ENCODE measurements around the gene CINP. TPM values are rescaled to one million over a fixed set of nuclear protein-coding genes. Genes with fewer than 3 reads are reported as not detected.

CINP gene
- total and polyA plus RNA-seq, 2 of the 8 experiments (the other 6 are each of a cell fraction or from before 2014, with no cell fraction given) = 47.8 to 51.6 TPM

GRCh38 chr14:102325791-102326345 lies 36.8 kb downstream of the CINP start:
- Histone ChIP-seq H2AFZ (ENCODE audit: low read length) (no peak overlapping the region), H4K91ac (replicated peaks; ENCODE audit: insufficient read length, low read length) (no peak overlapping the region), H3K27ac (ENCODE audit: low read depth, low read length) (no peak overlapping the region), H3K4ac (replicated peaks; ENCODE audit: insufficient read length, low read depth, low read length) (no peak overlapping the region), H3K27me3 (replicated peaks in 1 of 4; ENCODE audit: control insufficient read depth in 3 of 4, extremely low read depth in 1 of 4, insufficient read depth in 3 of 4, low read length in 3 of 4) (no peaks in the 10 kb centered on the region), H3K79me1 (ENCODE audit: low read depth, low read length) (no peaks in the 10 kb centered on the region), H2AK5ac (ENCODE audit: low read depth, low read length) (no peak overlapping the region), H2BK15ac (ENCODE audit: low read length) (no peak overlapping the region), H2BK120ac (replicated peaks; ENCODE audit: low read depth, low read length) (no peak overlapping the region), H3K36me3 (ENCODE audit: control insufficient read depth in 2 of 4, insufficient read depth in 4 of 4, low read length in 3 of 4) (peaks cover 0 to 3% (median 2%) of the 10 kb centered on the region in 4 experiments; a peak in 3 of 8 replicates), H3K56ac (replicated peaks; ENCODE audit: insufficient read length, low read depth, low read length) (no peak overlapping the region), H3K9me3 (ENCODE audit: insufficient read depth in 2 of 2, low read depth in 1 of 2, low read length in 1 of 2) (no peaks in the 10 kb centered on the region), H3K18ac (ENCODE audit: extremely low read depth, low read length) (no peak overlapping the region), H4K20me1 (replicated peaks in 1 of 2; ENCODE audit: control insufficient read depth in 1 of 2, insufficient read depth in 2 of 2, low read length in 2 of 2) (peaks cover 0 to 3% of the 10 kb centered on the region in 2 experiments), H2BK5ac (ENCODE audit: low read depth, low read length) (no peak overlapping the region), H3K9ac (replicated peaks in 1 of 4; ENCODE audit: extremely low read depth in 1 of 4, low read depth in 3 of 4, low read length in 3 of 4) (no peak overlapping the region), H3K4me3 (ENCODE audit: extremely low read depth in 1 of 4, insufficient read depth in 2 of 4, low read depth in 3 of 4, low read length in 4 of 4) (no peak overlapping the region), H3K4me1 (replicated peaks in 1 of 4; ENCODE audit: control insufficient read depth in 3 of 4, insufficient read depth in 4 of 4, low read length in 3 of 4) (no peaks in the 10 kb centered on the region), H3K79me2 (ENCODE audit: control insufficient read depth in 1 of 2, insufficient read depth in 2 of 2, low read length in 2 of 2) (no peaks in the 10 kb centered on the region), H3K14ac (ENCODE audit: insufficient read length) (no peak overlapping the region), H3K23ac (ENCODE audit: insufficient read length) (no peak overlapping the region), H2BK12ac (ENCODE audit: low read depth, low read length) (no peak overlapping the region), H3K4me2 (ENCODE audit: insufficient read depth in 1 of 2, low read depth in 2 of 2, low read length in 2 of 2) (no peak overlapping the region), H2BK20ac (ENCODE audit: low read length) (no peak overlapping the region), H4K5ac (ENCODE audit: insufficient read length, low read depth, low read length) (no peak overlapping the region), H4K8ac (ENCODE audit: extremely low read depth, insufficient read depth, low read length) (no peak overlapping the region), H3K23me2 (ENCODE audit: low read depth, low read length) (no peaks in the 10 kb centered on the region)
- ChIA-PET CTCF (ENCODE audit: partially characterized antibody) (interaction anchor here (0.6 to 2.5 kb wide), 3 partner anchors 12 to 403 kb away, joined by 3 to 8 read pairs (median 3); no protein-coding TSS in a partner anchor), POLR2A (ENCODE audit: partially characterized antibody) (interaction anchor here (0.6 kb wide), 1 partner anchor 64 kb away, joined by 3 read pairs; no protein-coding TSS in a partner anchor)
- no peak for DNase-seq (ENCODE audit: low read depth in 1 of 2, low spot score in 2 of 2)
- no peak for FAIRE-seq
- WGBS, 2 experiments (ENCODE audit: extremely low coverage in 1 of 2, insufficient coverage in 1 of 2, insufficient read length in 1 of 2, insufficient replicate concordance in 2 of 2, low coverage in 1 of 2, low lambda C conversion rate in 2 of 2, missing lambda C conversion rate in 1 of 2) = 89% methylated on average over 9 of the region's 9 CpGs; no CpG with 5 or more reads in 1 of the 2 experiments
- TF ChIP-seq CBX8 (IDR thresholded peaks at IDR 0.05; ENCODE audit: borderline replicate concordance, low read depth, low read length) (no peak), SRF (IDR thresholded peaks at IDR 0.05; ENCODE audit: low read depth, low read length) (no peak), JUN (IDR thresholded peaks at IDR 0.05; ENCODE audit: low read depth, low read length) (no peak), TEAD4 (IDR thresholded peaks at IDR 0.05; ENCODE audit: low read depth, low read length) (no peak)
